HCT116 (cell line): ENCODE data around the gene ZNF576. TPM values are rescaled to one million over a fixed set of nuclear protein-coding genes. Genes with fewer than 3 reads are reported as not detected.

Experiments used
- ATAC-seq: fragments of 200-7000 bp; cut with Tn5 transposase; 2 replicates; pipeline ENCODE4 v1.9.1; 2020; ENCODE audit warnings: mild to moderate bottlenecking, moderate library complexity
- BruUV-seq: library from RNA; stranded (reverse); fragments of 400-500 nt; replicated peaks from 2 replicates; lab custom pipeline; 2021; lab: Mats Ljungman, UMichigan
- CTCF ChIA-PET: fragments of 300-600 bp; sonication (Branson Sonifier 250); formaldehyde crosslinking; loops from one replicate; lab custom pipeline; 2021; ENCODE audit warnings: antibody characterized with exemption; lab: Charles Lee
- POLR2A ChIA-PET: fragments of 300-600, 350-600 bp; sonication (Branson Sonifier 250); formaldehyde crosslinking; loops from one replicate; lab custom pipeline; 2021; ENCODE audit warnings: antibody characterized with exemption; lab: Charles Lee
- RAD21 ChIA-PET, 2 experiments: fragments of 300-600 bp; sonication (Branson Sonifier 250); formaldehyde crosslinking; loops; one replicate each; lab custom pipeline; 2023; ENCODE audit warnings: low total read pairs in 2 of 2; ENCODE audit not compliant: uncharacterized antibody in 2 of 2, unreplicated experiment in 2 of 2, low non-redundant PET in 1 of 2; lab: Charles Lee
- DNase-seq: peaks from one replicate; pipeline ENCODE4 v3.0.0-alpha.2; 2010; ENCODE audit warnings: low read depth, low spot score
- H2AFZ ChIP-seq: fragments of 200-600 bp; shearing (Covaris generic), sonication (generic); 2 replicates; pipeline ENCODE4 v1.6.1; 2017; ENCODE audit warnings: low read depth, mixed run types, mixed read lengths, antibody characterized with exemption, low read length; ENCODE audit not compliant: poor library complexity, severe bottlenecking
- H3K27ac ChIP-seq: 2 replicates; pipeline ENCODE4 v1.5.1; 2012; ENCODE audit warnings: low read depth, low read length
- H3K27me3 ChIP-seq: fragments of 200-600 bp; sonication (generic); 2 replicates; pipeline ENCODE4 v1.6.1; 2016; ENCODE audit warnings: mixed run types, low read length, mixed read lengths; ENCODE audit not compliant: insufficient read depth
- H3K36me3 ChIP-seq, 2 experiments: fragments of 200-500 bp in 1 of 2; fragments of 200-600 bp in 1 of 2; sonication (Bioruptor generic) in 1 of 2; sonication (generic) in 1 of 2; 2 replicates each; pipeline versions ENCODE4 v1.5.1 to v1.6.1; 2014 to 2016; ENCODE audit warnings: low read length in 2 of 2, inconsistent platforms in 1 of 2, mixed read lengths in 1 of 2, mixed run types in 1 of 2; ENCODE audit not compliant: insufficient read depth in 2 of 2, control insufficient read depth in 1 of 2
- H3K4me1 ChIP-seq, 2 experiments: fragments of 200-600 bp in 1 of 2; sonication (generic) in 1 of 2; 2 replicates each; pipeline versions ENCODE4 v1.5.1 to v1.6.1; 2012 to 2017; ENCODE audit warnings: low read length in 2 of 2, inconsistent platforms in 1 of 2, mild to moderate bottlenecking in 1 of 2, mixed read lengths in 1 of 2, mixed run types in 1 of 2, moderate library complexity in 1 of 2; ENCODE audit not compliant: insufficient read depth in 2 of 2, control insufficient read depth in 1 of 2
- H3K4me2 ChIP-seq: fragments of 200-600 bp; sonication (generic); 2 replicates; pipeline ENCODE4 v1.6.1; 2017; ENCODE audit warnings: mixed run types, low read length, mixed read lengths
- H3K4me3 ChIP-seq, 2 experiments: fragments of 200-600 bp in 1 of 2; sonication (generic) in 1 of 2; replicated peaks in 1 of 2; 2 replicates each; pipeline ENCODE4 v1.5.1; 2011 to 2016; ENCODE audit warnings: low read length in 2 of 2, control low read depth in 1 of 2, low read depth in 1 of 2, mild to moderate bottlenecking in 1 of 2, mixed read lengths in 1 of 2, mixed run types in 1 of 2
- H3K79me2 ChIP-seq: fragments of 200-600 bp; sonication (generic); 2 replicates; pipeline ENCODE4 v1.6.1; 2017; ENCODE audit warnings: mild to moderate bottlenecking, mixed run types, low read length, moderate library complexity, mixed read lengths; ENCODE audit not compliant: insufficient read depth
- H3K9ac ChIP-seq: fragments of 200-600 bp; sonication (generic); 2 replicates; pipeline ENCODE4 v1.6.1; 2016; ENCODE audit warnings: low read length, mixed read lengths
- H3K9me2 ChIP-seq: fragments of 200-600 bp; sonication (generic), shearing (Covaris generic); 2 replicates; pipeline ENCODE4 v1.6.1; 2017; ENCODE audit warnings: mixed run types, mild to moderate bottlenecking, moderate library complexity; ENCODE audit not compliant: insufficient read depth
- H3K9me3 ChIP-seq, 2 experiments: fragments of 200-500 bp in 1 of 2; fragments of 200-600 bp in 1 of 2; sonication (Bioruptor generic) in 1 of 2; sonication (generic) in 1 of 2; 2 replicates each; pipeline ENCODE4 v1.6.1; 2014 to 2017; ENCODE audit warnings: low read length in 2 of 2, mixed read lengths in 2 of 2, inconsistent platforms in 1 of 2, low read depth in 1 of 2, mild to moderate bottlenecking in 1 of 2, mixed run types in 1 of 2, moderate library complexity in 1 of 2; ENCODE audit not compliant: control insufficient read depth in 1 of 2, insufficient read depth in 1 of 2
- H4K20me1 ChIP-seq: fragments of 200-600 bp; sonication (generic), shearing (Covaris generic); 2 replicates; pipeline ENCODE4 v1.6.1; 2017; ENCODE audit warnings: mixed run types, mild to moderate bottlenecking, moderate library complexity; ENCODE audit not compliant: insufficient read depth
- CEBPB ChIP-seq: IDR thresholded peaks from 2 replicates; pipeline ENCODE4 v1.6.1; 2012; ENCODE audit warnings: low read depth
- EGR1 ChIP-seq: IDR thresholded peaks from 2 replicates; pipeline ENCODE4 v1.6.1; 2012; ENCODE audit warnings: low read depth
- ELF1 ChIP-seq: IDR thresholded peaks from 2 replicates; pipeline ENCODE4 v1.6.1; 2012; ENCODE audit warnings: low read depth, borderline replicate concordance
- FOSL1 ChIP-seq: IDR thresholded peaks from 2 replicates; pipeline ENCODE4 v1.6.1; 2012; ENCODE audit warnings: low read depth
- JUND ChIP-seq: IDR thresholded peaks from 2 replicates; pipeline ENCODE4 v1.6.1; 2012
- POLR2A ChIP-seq: IDR thresholded peaks from 2 replicates; pipeline ENCODE4 v1.7.0; 2011; ENCODE audit warnings: borderline replicate concordance; ENCODE audit not compliant: insufficient read depth, insufficient read length; ENCODE audit errors: extremely low read depth
- ZFX ChIP-seq: fragments of 450-650 bp; IDR thresholded peaks from 2 replicates; pipeline ENCODE4 v1.6.1; 2017
- intact Hi-C: fragments of 100-400 bp; cut with micrococcal nuclease; formaldehyde crosslinking; loops from 2 replicates; pipeline ENCODE4 v1.10.0; 2022
- total RNA-seq: library from RNA; stranded (reverse); gene quantifications from one replicate; pipeline ENCODE4 v1.2.1, GENCODE V29; 2021; ENCODE audit not compliant: unreplicated experiment
- TF ChIP-seq, protein P1 (sequence below), 3 experiments: fragments of 200-600 bp in 1 of 3; sonication (generic) in 1 of 3; IDR thresholded peaks in 2 of 3; conservative IDR thresholded peaks in 1 of 3; 2 replicates each; pipeline ENCODE4 v1.5.1; 2012 to 2017; ENCODE audit warnings: low read depth in 2 of 3, low read length in 2 of 3, antibody characterized with exemption in 1 of 3, borderline replicate concordance in 1 of 3, control low read depth in 1 of 3, mild to moderate bottlenecking in 1 of 3, mixed read lengths in 1 of 3, mixed run types in 1 of 3, moderate library complexity in 1 of 3; ENCODE audit not compliant: insufficient read depth in 1 of 3
- TF ChIP-seq, protein P2 (sequence below): IDR thresholded peaks from 2 replicates; pipeline ENCODE4 v1.6.1; 2012; ENCODE audit warnings: low read depth

Gene ZNF576
- total RNA-seq, 1 experiment from 2014 or later = 11.2 TPM

GRCh38 chr19:43597876-43598275 lies 1.5 kb downstream of the ZNF576 start:
- Histone ChIP-seq H4K20me1 (no peaks in the 10 kb centered on the region), H3K79me2 (peaks cover 55% of the 10 kb centered on the region), H3K9me3 (no peaks in the 10 kb centered on the region), H3K9ac (peak overlapping the region; percentile 87), H3K4me3 (peak overlapping the region; percentile 71 to 92), H3K4me1 (peaks cover 9 to 25% of the 10 kb centered on the region in 2 experiments; a peak in 3 of 4 replicates), H3K36me3 (peaks cover 11 to 27% of the 10 kb centered on the region in 2 experiments; a peak in 2 of 4 replicates), H3K27me3 (no peaks in the 10 kb centered on the region), H2AFZ (no peak overlapping the region), H3K9me2 (no peaks in the 10 kb centered on the region), H3K27ac (peak overlapping the region; percentile 10; the same call in 1 of the 2 replicates), H3K4me2 (peak overlapping the region; percentile 95)
- BruUV-seq = no TSS peak
- POLR2A ChIA-PET = no interaction called here
- CTCF ChIA-PET = no interaction called here
- intact Hi-C loops = loop anchor here (2.0 kb wide), 1 partner anchor 71 kb away; the partner anchor contains the start of gene ETHE1
- ATAC-seq (no peak), DNase-seq (no peak)
- RAD21 ChIA-PET = no interaction called here
- TF ChIP-seq JUND (no peak), FOSL1 (no peak), POLR2A (no peak), ZFX (no peak)
- TF ChIP-seq, protein P1, sequence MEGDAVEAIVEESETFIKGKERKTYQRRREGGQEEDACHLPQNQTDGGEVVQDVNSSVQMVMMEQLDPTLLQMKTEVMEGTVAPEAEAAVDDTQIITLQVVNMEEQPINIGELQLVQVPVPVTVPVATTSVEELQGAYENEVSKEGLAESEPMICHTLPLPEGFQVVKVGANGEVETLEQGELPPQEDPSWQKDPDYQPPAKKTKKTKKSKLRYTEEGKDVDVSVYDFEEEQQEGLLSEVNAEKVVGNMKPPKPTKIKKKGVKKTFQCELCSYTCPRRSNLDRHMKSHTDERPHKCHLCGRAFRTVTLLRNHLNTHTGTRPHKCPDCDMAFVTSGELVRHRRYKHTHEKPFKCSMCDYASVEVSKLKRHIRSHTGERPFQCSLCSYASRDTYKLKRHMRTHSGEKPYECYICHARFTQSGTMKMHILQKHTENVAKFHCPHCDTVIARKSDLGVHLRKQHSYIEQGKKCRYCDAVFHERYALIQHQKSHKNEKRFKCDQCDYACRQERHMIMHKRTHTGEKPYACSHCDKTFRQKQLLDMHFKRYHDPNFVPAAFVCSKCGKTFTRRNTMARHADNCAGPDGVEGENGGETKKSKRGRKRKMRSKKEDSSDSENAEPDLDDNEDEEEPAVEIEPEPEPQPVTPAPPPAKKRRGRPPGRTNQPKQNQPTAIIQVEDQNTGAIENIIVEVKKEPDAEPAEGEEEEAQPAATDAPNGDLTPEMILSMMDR (IDR thresholded peaks at IDR 0.05 in 2 of 3, conservative IDR thresholded peaks at IDR 0.05 in 1 of 3; ENCODE audit: borderline replicate concordance in 1 of 3, insufficient read depth in 1 of 3, low read depth in 2 of 3, low read length in 2 of 3) = no peak

GRCh38 chr19:43598445-43599240 lies 2.2 kb downstream of the ZNF576 start:
- 0 out of 2 replicates have a peak overlapping the region, but pooled peaks have one; percentile 95 for H3K4me2 ChIP-seq
- no peaks in the 10 kb centered on the region for H3K9me2 ChIP-seq
- H3K79me2 ChIP-seq = peaks cover 52% of the 10 kb centered on the region
- intact Hi-C loops = no loop called here
- H3K4me1 ChIP-seq = peaks cover 9 to 25% of the 10 kb centered on the region in 2 experiments; a peak in 3 of 4 replicates
- no peak for DNase-seq
- POLR2A ChIA-PET = interaction anchor here (1.4 kb wide), 1 partner anchor 19 kb away, joined by 3 read pairs; no protein-coding TSS in a partner anchor
- H3K4me3 ChIP-seq = no peak overlapping the region
- no peak for ATAC-seq
- no peak overlapping the region for H3K27ac ChIP-seq
- CTCF ChIA-PET = no interaction called here
- RAD21 ChIA-PET = no interaction called here
- no peaks in the 10 kb centered on the region for H4K20me1 ChIP-seq
- H3K36me3 ChIP-seq = peaks cover 8 to 19% of the 10 kb centered on the region in 2 experiments; a peak in 2 of 4 replicates
- no peaks in the 10 kb centered on the region for H3K9me3 ChIP-seq
- H2AFZ ChIP-seq = no peak overlapping the region
- BruUV-seq = no TSS peak
- H3K9ac ChIP-seq = no peak overlapping the region
- H3K27me3 ChIP-seq = no peaks in the 10 kb centered on the region
- TF ChIP-seq CEBPB (no peak), FOSL1 (no peak), POLR2A (no peak), ZFX (no peak), ELF1 (no peak), EGR1 (no peak)
- TF ChIP-seq, protein P2, sequence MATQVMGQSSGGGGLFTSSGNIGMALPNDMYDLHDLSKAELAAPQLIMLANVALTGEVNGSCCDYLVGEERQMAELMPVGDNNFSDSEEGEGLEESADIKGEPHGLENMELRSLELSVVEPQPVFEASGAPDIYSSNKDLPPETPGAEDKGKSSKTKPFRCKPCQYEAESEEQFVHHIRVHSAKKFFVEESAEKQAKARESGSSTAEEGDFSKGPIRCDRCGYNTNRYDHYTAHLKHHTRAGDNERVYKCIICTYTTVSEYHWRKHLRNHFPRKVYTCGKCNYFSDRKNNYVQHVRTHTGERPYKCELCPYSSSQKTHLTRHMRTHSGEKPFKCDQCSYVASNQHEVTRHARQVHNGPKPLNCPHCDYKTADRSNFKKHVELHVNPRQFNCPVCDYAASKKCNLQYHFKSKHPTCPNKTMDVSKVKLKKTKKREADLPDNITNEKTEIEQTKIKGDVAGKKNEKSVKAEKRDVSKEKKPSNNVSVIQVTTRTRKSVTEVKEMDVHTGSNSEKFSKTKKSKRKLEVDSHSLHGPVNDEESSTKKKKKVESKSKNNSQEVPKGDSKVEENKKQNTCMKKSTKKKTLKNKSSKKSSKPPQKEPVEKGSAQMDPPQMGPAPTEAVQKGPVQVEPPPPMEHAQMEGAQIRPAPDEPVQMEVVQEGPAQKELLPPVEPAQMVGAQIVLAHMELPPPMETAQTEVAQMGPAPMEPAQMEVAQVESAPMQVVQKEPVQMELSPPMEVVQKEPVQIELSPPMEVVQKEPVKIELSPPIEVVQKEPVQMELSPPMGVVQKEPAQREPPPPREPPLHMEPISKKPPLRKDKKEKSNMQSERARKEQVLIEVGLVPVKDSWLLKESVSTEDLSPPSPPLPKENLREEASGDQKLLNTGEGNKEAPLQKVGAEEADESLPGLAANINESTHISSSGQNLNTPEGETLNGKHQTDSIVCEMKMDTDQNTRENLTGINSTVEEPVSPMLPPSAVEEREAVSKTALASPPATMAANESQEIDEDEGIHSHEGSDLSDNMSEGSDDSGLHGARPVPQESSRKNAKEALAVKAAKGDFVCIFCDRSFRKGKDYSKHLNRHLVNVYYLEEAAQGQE = no peak
- TF ChIP-seq, protein P1 (IDR thresholded peaks at IDR 0.05 in 2 of 3, conservative IDR thresholded peaks at IDR 0.05 in 1 of 3; ENCODE audit: borderline replicate concordance in 1 of 3, insufficient read depth in 1 of 3, low read depth in 2 of 3, low read length in 2 of 3) = no peak
